ENCODE data around the gene GATAD2B.

Gene GATAD2B

DNA sequence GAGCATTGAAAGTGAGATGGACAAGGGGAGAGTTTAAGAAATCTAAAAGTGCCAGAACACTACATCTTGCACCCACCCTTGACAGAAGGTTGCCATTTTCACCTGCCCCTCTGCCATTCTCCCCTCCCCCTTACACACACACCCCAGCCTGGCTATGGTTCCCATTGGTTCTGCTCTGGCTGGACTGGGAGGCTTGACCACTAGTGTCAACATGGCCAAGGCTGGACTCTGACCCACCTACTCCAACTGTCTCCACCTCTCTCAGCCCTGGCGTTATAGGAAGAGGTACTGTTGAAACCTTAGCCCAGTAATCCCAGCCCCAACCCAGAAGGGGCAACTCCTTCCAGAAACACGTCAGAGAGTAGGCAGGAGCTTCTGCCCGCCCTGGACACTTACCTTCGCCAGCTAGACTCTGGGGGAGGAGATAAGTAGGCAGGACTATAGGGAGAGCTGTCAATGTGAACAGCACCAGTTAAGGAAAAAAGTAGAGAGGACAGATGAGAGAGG is 31.1 kb upstream of the GATAD2B start:
- TF ChIP-seq TAF1 (IDR thresholded peaks at IDR 0.05; ENCODE audit: borderline replicate concordance, insufficient read depth, low read length) (no peak), POLR2AphosphoS5 (IDR thresholded peaks at IDR 0.05; ENCODE audit: low read depth, low read length) (no peak), SIN3A (IDR thresholded peaks at IDR 0.05; ENCODE audit: borderline replicate concordance, insufficient read depth, low read length) (no peak), FOXP2 (optimal IDR thresholded peaks at IDR 0.05; ENCODE audit: borderline replicate concordance, extremely low read depth, extremely low read length, insufficient read depth) (no peak)
- TF ChIP-seq, protein P1, sequence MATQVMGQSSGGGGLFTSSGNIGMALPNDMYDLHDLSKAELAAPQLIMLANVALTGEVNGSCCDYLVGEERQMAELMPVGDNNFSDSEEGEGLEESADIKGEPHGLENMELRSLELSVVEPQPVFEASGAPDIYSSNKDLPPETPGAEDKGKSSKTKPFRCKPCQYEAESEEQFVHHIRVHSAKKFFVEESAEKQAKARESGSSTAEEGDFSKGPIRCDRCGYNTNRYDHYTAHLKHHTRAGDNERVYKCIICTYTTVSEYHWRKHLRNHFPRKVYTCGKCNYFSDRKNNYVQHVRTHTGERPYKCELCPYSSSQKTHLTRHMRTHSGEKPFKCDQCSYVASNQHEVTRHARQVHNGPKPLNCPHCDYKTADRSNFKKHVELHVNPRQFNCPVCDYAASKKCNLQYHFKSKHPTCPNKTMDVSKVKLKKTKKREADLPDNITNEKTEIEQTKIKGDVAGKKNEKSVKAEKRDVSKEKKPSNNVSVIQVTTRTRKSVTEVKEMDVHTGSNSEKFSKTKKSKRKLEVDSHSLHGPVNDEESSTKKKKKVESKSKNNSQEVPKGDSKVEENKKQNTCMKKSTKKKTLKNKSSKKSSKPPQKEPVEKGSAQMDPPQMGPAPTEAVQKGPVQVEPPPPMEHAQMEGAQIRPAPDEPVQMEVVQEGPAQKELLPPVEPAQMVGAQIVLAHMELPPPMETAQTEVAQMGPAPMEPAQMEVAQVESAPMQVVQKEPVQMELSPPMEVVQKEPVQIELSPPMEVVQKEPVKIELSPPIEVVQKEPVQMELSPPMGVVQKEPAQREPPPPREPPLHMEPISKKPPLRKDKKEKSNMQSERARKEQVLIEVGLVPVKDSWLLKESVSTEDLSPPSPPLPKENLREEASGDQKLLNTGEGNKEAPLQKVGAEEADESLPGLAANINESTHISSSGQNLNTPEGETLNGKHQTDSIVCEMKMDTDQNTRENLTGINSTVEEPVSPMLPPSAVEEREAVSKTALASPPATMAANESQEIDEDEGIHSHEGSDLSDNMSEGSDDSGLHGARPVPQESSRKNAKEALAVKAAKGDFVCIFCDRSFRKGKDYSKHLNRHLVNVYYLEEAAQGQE (IDR thresholded peaks at IDR 0.05; ENCODE audit: insufficient read depth in 1 of 2, low read depth in 2 of 2, low read length in 2 of 2), result no peak

DNA sequence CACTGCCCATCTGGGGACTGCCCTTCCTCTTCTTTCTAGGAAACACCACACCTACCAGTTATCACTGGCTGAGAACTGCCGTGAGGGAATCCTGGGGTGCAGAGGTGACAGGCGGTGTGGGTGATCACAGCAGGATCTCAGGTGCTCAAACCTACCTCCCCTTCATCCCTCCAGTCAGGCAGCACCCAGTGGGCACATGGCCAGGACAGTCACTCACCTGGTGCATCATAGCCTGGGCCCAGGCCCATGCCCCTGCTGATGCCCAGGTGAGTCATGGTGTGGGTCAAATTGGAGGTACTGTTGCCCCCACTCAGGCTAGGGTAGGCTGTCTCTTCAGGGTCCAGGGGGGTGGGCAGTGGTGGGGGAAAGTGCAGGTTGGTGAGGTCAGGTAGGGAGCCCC is 29.0 kb upstream of the GATAD2B start:
- TF ChIP-seq FOXP2 (optimal IDR thresholded peaks at IDR 0.05; ENCODE audit: borderline replicate concordance, extremely low read depth, extremely low read length, insufficient read depth), result no peak
- TF ChIP-seq, protein P1 (IDR thresholded peaks at IDR 0.05; ENCODE audit: insufficient read depth in 1 of 2, low read depth in 2 of 2, low read length in 2 of 2), result no peak
- no peak for TF ChIP-seq POLR2AphosphoS5 (IDR thresholded peaks at IDR 0.05; ENCODE audit: low read depth, low read length)
- TF ChIP-seq SIN3A (IDR thresholded peaks at IDR 0.05; ENCODE audit: borderline replicate concordance, insufficient read depth, low read length), result no peak
- TF ChIP-seq TAF1 (IDR thresholded peaks at IDR 0.05; ENCODE audit: borderline replicate concordance, insufficient read depth, low read length), result no peak

DNA sequence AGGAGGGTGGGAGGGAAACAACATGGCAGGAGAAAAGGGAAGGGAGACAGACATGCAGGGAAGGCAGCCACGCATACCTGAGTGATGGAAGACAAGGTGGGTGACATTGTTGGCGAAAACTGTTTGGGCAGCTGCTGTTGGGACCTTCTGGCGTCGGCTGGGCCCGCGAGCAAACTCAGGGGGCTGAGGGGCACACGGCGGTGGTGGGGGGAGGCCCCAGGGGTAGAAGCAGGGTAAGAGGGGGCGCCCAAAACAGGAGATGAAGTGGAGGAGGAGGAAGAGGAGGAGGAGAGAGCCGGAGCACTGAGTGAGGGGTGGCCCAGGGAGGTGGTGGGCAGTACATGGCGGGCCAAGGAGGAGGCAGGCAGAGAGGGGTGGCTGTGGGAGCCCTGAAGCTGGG is 28.4 kb upstream of the GATAD2B start:
- TF ChIP-seq SIN3A (IDR thresholded peaks at IDR 0.05; ENCODE audit: borderline replicate concordance, insufficient read depth, low read length), result no peak
- no peak for TF ChIP-seq FOXP2 (optimal IDR thresholded peaks at IDR 0.05; ENCODE audit: borderline replicate concordance, extremely low read depth, extremely low read length, insufficient read depth)
- no peak for TF ChIP-seq TAF1 (IDR thresholded peaks at IDR 0.05; ENCODE audit: borderline replicate concordance, insufficient read depth, low read length)
- TF ChIP-seq, protein P1 (IDR thresholded peaks at IDR 0.05; ENCODE audit: insufficient read depth in 1 of 2, low read depth in 2 of 2, low read length in 2 of 2), result no peak
- no peak for TF ChIP-seq POLR2AphosphoS5 (IDR thresholded peaks at IDR 0.05; ENCODE audit: low read depth, low read length)

DNA sequence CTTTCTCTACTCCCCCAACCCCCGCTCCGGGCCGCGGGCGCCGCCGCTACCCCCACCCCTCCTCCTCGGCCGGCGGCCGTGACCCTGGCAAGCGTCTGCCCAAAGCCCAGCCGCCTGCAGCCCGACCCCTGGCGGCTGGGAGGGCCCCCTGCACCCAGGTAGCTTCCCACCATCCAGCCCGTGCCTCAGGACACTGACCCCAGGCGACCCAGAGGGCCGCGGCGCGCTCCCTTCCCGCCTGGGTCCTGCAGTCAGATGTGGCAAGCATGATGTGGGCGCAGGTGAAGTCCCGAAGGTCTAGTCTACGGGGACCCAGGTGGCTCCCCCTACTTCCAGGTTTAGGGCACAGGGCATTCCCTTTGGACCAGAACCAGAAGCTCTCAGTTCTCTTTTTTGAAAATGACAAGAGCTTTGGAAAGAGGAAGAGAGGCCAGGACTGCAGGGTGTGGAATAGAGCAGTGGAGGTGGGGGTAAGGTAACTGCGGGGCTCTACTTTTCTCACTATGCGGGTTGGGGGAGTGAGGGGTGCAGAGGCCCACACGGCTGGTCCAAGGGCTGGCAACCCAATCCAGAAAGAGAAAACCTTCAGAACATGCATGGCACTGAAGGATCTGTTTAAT is 24.0 kb upstream of the GATAD2B start, which contains the start of gene DENND4B:
Gene DENND4B, minus strand, starts transcription at position 97 of the 620 bp plus-strand sequence. CDS start 2,344 bp downstream, outside the sequence.
- TF ChIP-seq TAF1 (IDR thresholded peaks at IDR 0.05; ENCODE audit: borderline replicate concordance, insufficient read depth, low read length) (peak; percentile 88), SIN3A (IDR thresholded peaks at IDR 0.05; ENCODE audit: borderline replicate concordance, insufficient read depth, low read length) (peak; percentile 88; the same call in 1 of the 2 replicates), POLR2AphosphoS5 (IDR thresholded peaks at IDR 0.05; ENCODE audit: low read depth, low read length) (no peak; the same call in 1 of the 2 replicates), FOXP2 (optimal IDR thresholded peaks at IDR 0.05; ENCODE audit: borderline replicate concordance, extremely low read depth, extremely low read length, insufficient read depth) (peak; percentile 70)
- TF ChIP-seq, protein P1 (IDR thresholded peaks at IDR 0.05; ENCODE audit: insufficient read depth in 1 of 2, low read depth in 2 of 2, low read length in 2 of 2), result peak; percentile 23 to 40; a peak in 1 of 4 replicates

All from PFSK-1 (cell line).